ENCODE measurements around the gene LAP3.

The LAP3 gene

GRCh38 chr4:17544831-17545234 lies 32.2 kb upstream of the LAP3 start:
- DNase-seq (ENCODE audit: low read depth, low spot score) = no peak
- H3K27ac ChIP-seq = no peak overlapping the region
- no peaks in the 10 kb centered on the region for H3K36me3 ChIP-seq (ENCODE audit: insufficient read depth, low read length)
- no peaks in the 10 kb centered on the region for H3K9me3 ChIP-seq (ENCODE audit: low read depth, low read length)
- H3K4me3 ChIP-seq = no peak overlapping the region
- TF ChIP-seq FOXP2 (optimal IDR thresholded peaks at IDR 0.05; ENCODE audit: control extremely low read depth, extremely low read length, insufficient read depth) (no peak), EZH2 (IDR thresholded peaks at IDR 0.05) (no peak), POLR2AphosphoS5 (IDR thresholded peaks at IDR 0.05; ENCODE audit: borderline replicate concordance, low read depth, low read length) (no peak)
- no peak overlapping the region for H3K9ac ChIP-seq (ENCODE audit: insufficient read length)

- H3K9ac ChIP-seq (ENCODE audit: insufficient read length) = no peak overlapping the region
- H3K9me3 ChIP-seq (ENCODE audit: low read depth, low read length) = no peaks in the 10 kb centered on the region
- DNase-seq (ENCODE audit: low read depth, low spot score) = no peak
- no peaks in the 10 kb centered on the region for H3K36me3 ChIP-seq (ENCODE audit: insufficient read depth, low read length)
- TF ChIP-seq FOXP2 (optimal IDR thresholded peaks at IDR 0.05; ENCODE audit: control extremely low read depth, extremely low read length, insufficient read depth) = no peak
- TF ChIP-seq EZH2 (IDR thresholded peaks at IDR 0.05) = no peak
- no peak for TF ChIP-seq POLR2AphosphoS5 (IDR thresholded peaks at IDR 0.05; ENCODE audit: borderline replicate concordance, low read depth, low read length)
- H3K27ac ChIP-seq = no peak overlapping the region
- no peak overlapping the region for H3K4me3 ChIP-seq
These were observed 31.4 kb upstream of the LAP3 start for GRCh38 chr4:17545374-17546140.

DNA sequence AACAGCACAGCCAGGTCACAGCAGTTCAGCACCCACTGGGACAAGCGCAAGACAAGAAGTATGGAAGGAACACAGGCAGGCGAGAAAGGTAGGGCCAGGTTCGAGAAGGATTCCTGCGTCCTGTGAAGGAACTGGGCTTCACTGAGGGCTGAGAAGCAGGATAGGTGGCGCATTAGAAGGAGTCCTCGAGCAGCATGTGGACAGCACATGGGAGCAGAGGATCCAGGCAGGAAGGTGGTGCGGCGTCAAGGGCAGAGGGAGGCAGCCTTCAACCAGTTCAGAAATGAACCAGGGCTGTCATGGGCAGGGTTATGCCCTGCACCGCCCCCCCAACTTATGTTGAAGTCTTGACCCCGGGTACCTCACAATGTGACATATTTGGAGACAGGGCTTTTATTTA lies 30.8 kb upstream of the LAP3 start:
- TF ChIP-seq EZH2 (IDR thresholded peaks at IDR 0.05) = no peak
- TF ChIP-seq FOXP2 (optimal IDR thresholded peaks at IDR 0.05; ENCODE audit: control extremely low read depth, extremely low read length, insufficient read depth) = no peak
- TF ChIP-seq POLR2AphosphoS5 (IDR thresholded peaks at IDR 0.05; ENCODE audit: borderline replicate concordance, low read depth, low read length) = no peak
- Histone ChIP-seq H3K4me3 (no peak overlapping the region), H3K27ac (no peak overlapping the region), H3K9me3 (ENCODE audit: low read depth, low read length) (no peaks in the 10 kb centered on the region), H3K36me3 (ENCODE audit: insufficient read depth, low read length) (no peaks in the 10 kb centered on the region), H3K9ac (ENCODE audit: insufficient read length) (no peak overlapping the region)
- no peak for DNase-seq (ENCODE audit: low read depth, low spot score)

GRCh38 chr4:17546678-17547077 lies 30.3 kb upstream of the LAP3 start:
- no peaks in the 10 kb centered on the region for H3K9me3 ChIP-seq (ENCODE audit: low read depth, low read length)
- TF ChIP-seq POLR2AphosphoS5 (IDR thresholded peaks at IDR 0.05; ENCODE audit: borderline replicate concordance, low read depth, low read length) = no peak
- no peak for TF ChIP-seq EZH2 (IDR thresholded peaks at IDR 0.05)
- TF ChIP-seq FOXP2 (optimal IDR thresholded peaks at IDR 0.05; ENCODE audit: control extremely low read depth, extremely low read length, insufficient read depth) = no peak
- H3K9ac ChIP-seq (ENCODE audit: insufficient read length) = no peak overlapping the region
- H3K27ac ChIP-seq = no peak overlapping the region
- no peaks in the 10 kb centered on the region for H3K36me3 ChIP-seq (ENCODE audit: insufficient read depth, low read length)
- no peak overlapping the region for H3K4me3 ChIP-seq
- DNase-seq (ENCODE audit: low read depth, low spot score) = no peak

- Histone ChIP-seq H3K4me3 (no peak overlapping the region), H3K9ac (ENCODE audit: insufficient read length) (no peak overlapping the region), H3K9me3 (ENCODE audit: low read depth, low read length) (no peaks in the 10 kb centered on the region), H3K36me3 (ENCODE audit: insufficient read depth, low read length) (no peaks in the 10 kb centered on the region), H3K27ac (no peak overlapping the region)
- DNase-seq (ENCODE audit: low read depth, low spot score) = no peak
- TF ChIP-seq EZH2 (IDR thresholded peaks at IDR 0.05) (no peak), POLR2AphosphoS5 (IDR thresholded peaks at IDR 0.05; ENCODE audit: borderline replicate concordance, low read depth, low read length) (no peak)
These were observed 26.4 kb upstream of the LAP3 start for GRCh38 chr4:17550549-17550948.

GRCh38 chr4:17552427-17552826 lies 24.6 kb upstream of the LAP3 start:
- H3K36me3 ChIP-seq (ENCODE audit: insufficient read depth, low read length) = no peaks in the 10 kb centered on the region
- H3K27ac ChIP-seq = no peak overlapping the region
- DNase-seq (ENCODE audit: low read depth, low spot score) = no peak
- no peak for TF ChIP-seq EZH2 (IDR thresholded peaks at IDR 0.05)
- TF ChIP-seq POLR2AphosphoS5 (IDR thresholded peaks at IDR 0.05; ENCODE audit: borderline replicate concordance, low read depth, low read length) = no peak
- TF ChIP-seq FOXP2 (optimal IDR thresholded peaks at IDR 0.05; ENCODE audit: control extremely low read depth, extremely low read length, insufficient read depth) = no peak
- no peaks in the 10 kb centered on the region for H3K9me3 ChIP-seq (ENCODE audit: low read depth, low read length)
- H3K9ac ChIP-seq (ENCODE audit: insufficient read length) = no peak overlapping the region
- H3K4me3 ChIP-seq = no peak overlapping the region

GRCh38 chr4:17554568-17554967 lies 22.4 kb upstream of the LAP3 start:
- Histone ChIP-seq H3K27ac (no peak overlapping the region), H3K9me3 (ENCODE audit: low read depth, low read length) (no peaks in the 10 kb centered on the region), H3K36me3 (ENCODE audit: insufficient read depth, low read length) (no peaks in the 10 kb centered on the region), H3K4me3 (no peak overlapping the region), H3K9ac (ENCODE audit: insufficient read length) (no peak overlapping the region)
- TF ChIP-seq FOXP2 (optimal IDR thresholded peaks at IDR 0.05; ENCODE audit: control extremely low read depth, extremely low read length, insufficient read depth) (no peak), POLR2AphosphoS5 (IDR thresholded peaks at IDR 0.05; ENCODE audit: borderline replicate concordance, low read depth, low read length) (no peak)
- no peak for DNase-seq (ENCODE audit: low read depth, low spot score)

- Histone ChIP-seq H3K9me3 (ENCODE audit: low read depth, low read length) (no peaks in the 10 kb centered on the region), H3K9ac (ENCODE audit: insufficient read length) (no peak overlapping the region), H3K4me3 (no peak overlapping the region), H3K36me3 (ENCODE audit: insufficient read depth, low read length) (no peaks in the 10 kb centered on the region), H3K27ac (no peak overlapping the region)
- TF ChIP-seq EZH2 (IDR thresholded peaks at IDR 0.05) (no peak), FOXP2 (optimal IDR thresholded peaks at IDR 0.05; ENCODE audit: control extremely low read depth, extremely low read length, insufficient read depth) (no peak), POLR2AphosphoS5 (IDR thresholded peaks at IDR 0.05; ENCODE audit: borderline replicate concordance, low read depth, low read length) (no peak)
- no peak for DNase-seq (ENCODE audit: low read depth, low spot score)
These were observed 20.5 kb upstream of the LAP3 start for GRCh38 chr4:17556498-17556897.

- no peak for DNase-seq (ENCODE audit: low read depth, low spot score)
- Histone ChIP-seq H3K9ac (ENCODE audit: insufficient read length) (no peak overlapping the region), H3K4me3 (no peak overlapping the region), H3K9me3 (ENCODE audit: low read depth, low read length) (no peaks in the 10 kb centered on the region), H3K36me3 (ENCODE audit: insufficient read depth, low read length) (no peaks in the 10 kb centered on the region), H3K27ac (no peak overlapping the region)
- no peak for TF ChIP-seq FOXP2 (optimal IDR thresholded peaks at IDR 0.05; ENCODE audit: control extremely low read depth, extremely low read length, insufficient read depth)
These were observed 19.1 kb upstream of the LAP3 start for GRCh38 chr4:17557880-17558279.

Measured in SK-N-MC (cell line).